ENCODE results near the gene AKR7A2.

AKR7A2 gene

DNA sequence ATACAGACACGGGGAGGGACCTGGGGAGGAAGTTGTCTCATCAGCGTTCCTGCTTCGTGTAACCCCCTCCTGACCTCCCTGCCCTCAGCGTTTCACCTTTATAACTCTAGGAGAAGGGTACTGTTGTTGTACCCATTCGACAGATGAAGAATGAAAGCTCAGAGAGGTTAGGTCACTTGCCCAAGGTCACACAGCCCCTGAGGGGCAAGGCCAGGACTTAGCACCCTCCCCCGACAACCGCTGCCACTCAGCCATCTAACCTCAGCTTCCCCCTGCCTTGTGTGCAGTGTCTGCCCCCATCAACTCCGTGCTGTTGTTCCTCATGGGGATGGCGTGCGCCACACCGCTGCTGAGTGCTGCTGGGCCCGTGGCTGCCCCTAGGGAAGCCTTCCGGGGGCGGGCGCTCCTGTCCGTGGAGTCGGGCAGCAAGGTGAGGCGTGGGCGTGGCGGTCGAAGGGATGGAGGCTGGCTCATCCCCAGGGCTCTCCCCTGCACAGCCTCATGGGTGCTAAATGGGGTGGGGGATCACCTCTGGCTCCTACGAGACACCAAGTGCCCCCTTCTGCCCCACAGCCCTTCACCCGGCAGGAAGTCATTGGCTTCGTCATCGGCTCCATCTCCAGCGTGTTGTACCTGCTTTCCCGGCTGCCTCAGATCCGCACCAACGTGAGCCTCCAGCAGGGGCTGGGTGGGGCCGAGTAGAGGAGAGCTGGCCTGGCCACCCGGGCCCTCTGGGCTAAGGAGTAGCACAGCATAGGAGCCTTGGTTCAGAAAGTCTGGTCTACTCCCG lies 14.2 kb upstream of the AKR7A2 start:
- no peak for DNase-seq (ENCODE audit: low read depth in 2 of 2)

DNA sequence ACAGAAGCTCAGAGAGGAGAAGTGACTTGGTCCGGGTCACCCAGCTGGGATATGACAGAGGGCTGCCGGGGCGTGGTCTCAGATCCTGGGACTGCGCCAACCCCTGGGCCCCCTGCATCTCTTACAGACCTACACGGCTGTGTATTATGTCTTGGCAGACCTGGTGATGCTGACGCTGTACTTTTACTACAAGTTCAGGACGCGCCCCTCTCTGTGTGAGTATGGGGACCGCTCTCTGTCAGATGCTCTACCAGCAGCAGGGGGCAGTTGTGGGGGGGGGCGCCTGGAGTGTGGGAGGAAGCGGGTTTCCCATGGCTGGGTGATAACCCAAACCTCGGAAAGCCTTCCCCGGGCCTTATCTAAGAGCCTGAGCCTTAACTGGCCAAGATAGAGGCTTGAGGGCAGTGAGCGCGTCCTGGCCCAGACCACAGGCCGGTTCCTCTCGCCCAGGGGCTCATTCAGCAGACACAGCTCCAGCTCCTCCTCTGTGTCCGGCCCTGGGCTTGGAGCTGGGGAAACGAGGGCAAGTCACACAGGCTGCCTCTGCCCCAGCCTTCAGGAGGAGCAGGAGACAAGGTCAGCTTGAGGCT lies 13.5 kb upstream of the AKR7A2 start:
- DNase-seq (ENCODE audit: low read depth in 2 of 2), result no peak

DNA sequence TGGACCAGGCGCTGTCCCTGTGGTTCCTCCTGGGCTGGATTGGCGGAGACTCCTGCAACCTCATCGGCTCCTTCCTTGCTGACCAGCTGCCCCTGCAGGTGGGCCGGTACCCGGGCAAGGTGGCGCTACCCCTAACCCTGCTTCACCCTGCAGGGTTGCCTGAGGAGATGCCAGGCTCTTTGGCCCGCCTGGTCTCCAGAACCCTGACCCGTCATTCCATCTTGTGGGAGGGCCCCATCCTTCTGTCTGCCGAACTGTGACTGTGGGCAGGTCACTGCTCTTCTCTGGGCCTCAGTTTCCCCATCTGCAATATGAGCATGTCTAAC lies 12.7 kb upstream of the AKR7A2 start:
- DNase-seq (ENCODE audit: low read depth in 2 of 2), result no peak

DNA sequence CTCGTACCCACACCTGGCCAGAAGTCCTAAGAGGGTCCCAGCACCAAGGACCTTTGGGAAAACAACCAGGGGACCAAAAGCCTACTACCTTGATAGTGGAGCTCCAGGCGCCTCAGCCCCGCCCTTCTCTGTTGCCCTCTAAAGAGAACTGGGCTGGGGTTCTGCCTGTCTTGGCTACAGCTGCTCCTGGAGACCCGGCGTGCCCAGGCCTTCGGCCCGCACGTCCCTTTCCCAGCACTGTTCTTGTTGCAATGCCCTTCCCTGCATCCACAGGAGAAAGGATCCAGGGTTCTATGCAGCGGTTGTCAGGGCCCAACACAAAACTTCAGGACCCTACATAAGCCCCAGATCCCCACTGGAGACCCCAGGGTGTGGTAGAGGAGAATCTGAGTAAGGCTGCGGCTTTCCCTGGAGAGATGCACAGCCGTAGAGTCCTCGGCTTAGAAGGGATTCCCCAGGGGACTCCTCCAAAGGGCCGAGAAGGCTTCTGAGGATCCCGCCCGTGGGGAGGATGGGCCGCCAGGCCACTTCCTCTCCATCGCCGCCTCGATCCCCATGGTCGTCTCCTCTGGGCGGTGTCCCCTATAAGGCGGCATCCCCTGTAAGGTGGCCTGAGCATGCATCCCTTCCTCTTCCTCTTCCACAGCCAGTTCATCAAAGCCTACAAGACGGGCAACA lies 12.2 kb upstream of the AKR7A2 start:
- no peak for DNase-seq (ENCODE audit: low read depth in 2 of 2)

DNA sequence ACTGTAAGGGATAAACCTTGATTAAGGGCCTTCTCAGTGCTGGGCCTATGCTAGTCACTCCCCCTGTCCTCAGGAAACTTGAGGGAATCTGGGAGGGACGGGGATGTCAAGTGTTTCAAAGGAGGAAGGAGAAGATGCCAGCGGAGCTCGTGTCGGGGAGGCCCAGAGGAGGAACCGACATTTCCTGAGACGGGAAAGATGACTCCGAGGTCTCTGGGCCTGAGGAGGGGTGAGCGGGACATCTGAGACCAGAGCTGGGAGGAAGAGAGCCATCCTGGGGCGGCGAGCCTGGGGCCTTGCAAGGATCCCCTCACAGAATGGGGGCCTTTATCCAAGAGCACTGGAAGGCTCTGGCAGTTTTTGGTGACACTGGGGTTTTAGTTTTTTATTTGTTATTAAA lies 10.5 kb upstream of the AKR7A2 start:
- no peak for DNase-seq (ENCODE audit: low read depth in 2 of 2)

DNA sequence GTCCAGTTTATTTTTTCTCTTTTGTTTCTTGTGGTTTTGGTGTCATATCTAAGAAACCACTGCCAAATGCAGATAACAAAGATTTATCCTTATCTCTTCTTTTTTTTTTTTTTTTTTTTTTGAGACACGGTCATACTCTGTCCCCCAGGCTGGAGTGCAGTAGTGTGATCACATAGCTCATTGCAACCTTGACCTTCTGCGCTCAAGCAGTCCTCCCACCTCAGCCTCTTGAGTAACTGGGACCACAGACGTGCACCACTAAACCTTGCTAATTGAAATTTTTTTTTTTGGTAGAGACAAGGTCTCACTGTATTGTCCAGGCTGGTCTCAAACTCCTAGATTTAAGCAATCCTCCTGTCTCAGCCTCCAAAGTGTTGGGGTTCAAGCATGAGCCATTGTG lies 9.1 kb upstream of the AKR7A2 start:
- DNase-seq (ENCODE audit: low read depth in 2 of 2), result no peak

DNA sequence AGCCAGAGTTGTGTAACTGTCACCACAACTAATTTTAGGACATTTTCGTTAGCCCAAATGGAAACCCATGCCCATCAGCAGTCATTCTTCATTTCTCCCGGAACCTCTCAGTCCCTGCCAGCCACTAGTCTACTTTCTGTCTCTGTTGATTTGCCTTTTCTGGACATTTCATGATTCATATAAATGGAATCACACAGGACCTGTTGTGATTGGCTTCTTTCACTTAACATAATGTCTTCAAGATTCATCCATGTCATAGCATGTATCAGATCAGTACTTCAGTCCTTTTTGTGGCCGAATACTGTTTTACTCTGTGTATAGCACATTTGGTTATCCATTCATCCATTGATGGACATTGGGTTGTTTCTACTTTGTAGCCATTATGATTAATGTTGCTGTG lies 7.3 kb upstream of the AKR7A2 start:
- DNase-seq (ENCODE audit: low read depth in 2 of 2), result no peak

DNA sequence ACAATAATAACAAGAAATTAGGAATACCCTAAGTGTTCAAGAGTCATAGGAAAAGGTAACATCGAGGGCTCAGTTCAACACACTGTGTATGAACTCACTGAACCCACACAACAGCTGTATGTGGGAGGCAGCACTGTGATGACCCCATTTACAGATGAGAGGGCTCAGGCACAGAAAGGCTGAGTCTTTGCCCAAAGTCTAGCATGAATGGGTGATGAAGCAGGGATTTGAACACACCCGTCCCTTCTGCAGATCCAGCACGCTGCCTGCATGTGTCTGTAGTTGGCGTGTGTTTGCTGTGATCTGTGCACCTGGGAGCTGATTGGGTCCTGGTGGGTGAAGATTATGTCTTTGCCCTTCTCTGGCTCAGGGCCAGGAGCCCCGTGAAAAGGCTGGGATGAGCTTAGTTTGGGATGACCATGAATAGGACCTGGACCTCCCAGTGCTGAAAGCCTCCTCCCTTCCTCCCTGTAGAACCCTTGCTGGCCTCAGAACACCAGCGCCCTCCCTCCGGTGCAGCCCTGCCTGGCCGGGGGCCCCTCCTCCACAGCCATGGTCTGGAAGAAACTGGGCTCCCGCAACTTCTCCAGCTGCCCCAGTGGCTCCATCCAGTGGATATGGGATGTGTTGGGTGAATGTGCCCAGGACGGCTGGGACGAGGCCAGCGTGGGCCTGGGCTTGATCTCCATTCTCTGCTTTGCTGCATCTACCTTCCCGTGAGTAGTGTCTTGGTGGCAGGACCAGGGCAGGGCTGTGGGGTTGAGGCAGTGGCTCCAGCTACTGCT lies 5.4 kb upstream of the AKR7A2 start:
- DNase-seq (ENCODE audit: low read depth in 2 of 2), result no peak

DNA sequence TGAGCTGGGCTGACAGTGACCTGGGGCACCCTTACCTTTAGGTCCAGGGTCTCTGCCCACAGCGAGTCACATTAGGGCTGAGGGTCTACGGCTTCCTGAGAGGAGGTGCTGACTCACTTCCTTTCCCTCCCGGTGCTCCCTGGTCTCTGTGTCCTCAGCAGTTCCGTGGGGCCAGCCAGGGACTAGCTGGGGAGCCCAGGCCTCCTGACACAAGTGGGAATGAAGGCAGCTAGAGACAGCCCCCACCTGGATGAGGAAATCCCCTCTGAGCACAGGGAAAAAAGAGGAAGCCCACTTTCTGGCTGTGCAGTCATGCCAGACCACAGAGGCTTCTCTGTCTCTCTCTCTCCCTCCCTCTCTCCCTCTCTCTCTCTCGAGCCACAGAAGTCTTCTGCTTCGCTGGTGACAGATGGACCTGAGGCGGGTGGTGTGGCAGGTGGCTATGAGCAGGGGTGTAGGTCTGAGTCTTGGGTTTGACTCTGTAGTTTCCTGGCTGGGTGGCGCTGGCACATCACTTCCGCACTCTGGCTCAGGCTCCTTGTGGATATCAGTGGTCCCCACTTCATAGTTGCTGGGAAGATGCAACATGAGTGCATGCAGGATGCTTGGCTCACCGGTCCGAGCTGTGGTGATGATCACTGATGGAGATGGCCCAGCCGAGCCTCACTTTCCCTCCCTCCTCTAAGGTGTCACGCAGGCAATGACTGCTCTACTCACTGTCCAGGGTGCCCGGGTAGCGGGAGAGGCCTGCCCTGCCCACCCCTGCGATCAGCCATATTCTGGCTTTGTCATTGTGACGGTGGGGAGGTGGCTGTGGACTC lies 3.6 kb upstream of the AKR7A2 start:
- DNase-seq (ENCODE audit: low read depth in 2 of 2), result no peak

DNA sequence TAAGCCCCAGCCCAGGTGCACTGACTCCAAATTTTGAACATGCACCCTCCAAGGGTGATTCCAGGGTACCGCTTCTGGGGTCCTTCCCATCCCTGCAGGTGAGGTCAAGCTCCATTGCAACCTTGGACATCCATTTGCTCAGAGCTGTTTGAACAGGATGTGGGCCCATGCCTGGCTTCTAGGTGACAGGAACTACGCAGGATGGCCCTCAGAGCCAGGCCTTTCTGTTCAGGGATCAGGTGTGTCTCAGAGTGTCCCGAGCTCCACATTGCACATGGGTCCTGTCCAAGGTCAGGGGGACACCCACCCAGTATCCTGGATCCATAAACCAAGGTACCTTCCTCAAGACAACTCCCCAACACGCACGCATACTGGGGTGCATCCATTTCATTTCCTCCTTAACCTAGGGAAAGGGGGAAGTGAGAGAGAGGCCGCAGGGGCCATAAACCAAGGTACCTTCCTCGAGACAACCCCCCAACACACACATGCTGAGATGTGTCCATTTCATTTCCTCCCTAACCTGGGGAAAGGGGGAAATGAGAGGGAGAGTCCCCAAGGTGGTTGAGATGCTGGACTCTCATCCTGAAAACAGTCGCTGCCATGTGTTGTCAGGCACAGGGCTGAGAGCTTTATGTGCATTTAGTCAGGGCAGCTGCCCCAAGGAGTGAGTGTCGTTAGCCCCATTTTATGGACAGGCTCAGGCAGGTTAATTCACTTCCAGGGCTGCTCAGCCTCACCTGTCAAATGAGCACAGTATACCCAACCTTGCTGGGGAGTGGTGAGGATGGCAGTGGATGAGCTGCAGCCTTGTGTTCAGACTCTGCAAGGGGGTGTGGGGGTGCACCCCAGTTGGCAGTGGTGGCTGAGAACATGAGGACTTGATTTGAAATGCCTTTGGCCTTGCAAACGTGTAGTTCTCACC lies 2.3 kb upstream of the AKR7A2 start:
- no peak for DNase-seq (ENCODE audit: low read depth in 2 of 2)

DNA sequence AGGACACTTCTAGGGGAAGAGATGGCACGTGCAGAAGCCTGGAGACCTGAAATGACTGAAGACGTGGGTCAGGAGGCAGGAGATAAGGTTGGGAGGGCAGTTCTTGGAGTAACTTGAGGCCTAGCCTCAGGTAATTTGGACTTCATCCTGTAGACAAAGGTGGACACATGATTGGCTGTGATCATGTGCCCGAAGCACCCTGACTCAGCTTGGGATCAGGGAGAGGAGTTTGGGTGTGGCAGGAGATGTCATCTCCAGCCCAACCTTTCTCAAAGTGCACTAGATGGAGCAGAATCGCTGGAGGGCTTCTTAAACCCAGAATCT lies 1.7 kb upstream of the AKR7A2 start:
- DNase-seq (ENCODE audit: low read depth in 2 of 2), result no peak

DNA sequence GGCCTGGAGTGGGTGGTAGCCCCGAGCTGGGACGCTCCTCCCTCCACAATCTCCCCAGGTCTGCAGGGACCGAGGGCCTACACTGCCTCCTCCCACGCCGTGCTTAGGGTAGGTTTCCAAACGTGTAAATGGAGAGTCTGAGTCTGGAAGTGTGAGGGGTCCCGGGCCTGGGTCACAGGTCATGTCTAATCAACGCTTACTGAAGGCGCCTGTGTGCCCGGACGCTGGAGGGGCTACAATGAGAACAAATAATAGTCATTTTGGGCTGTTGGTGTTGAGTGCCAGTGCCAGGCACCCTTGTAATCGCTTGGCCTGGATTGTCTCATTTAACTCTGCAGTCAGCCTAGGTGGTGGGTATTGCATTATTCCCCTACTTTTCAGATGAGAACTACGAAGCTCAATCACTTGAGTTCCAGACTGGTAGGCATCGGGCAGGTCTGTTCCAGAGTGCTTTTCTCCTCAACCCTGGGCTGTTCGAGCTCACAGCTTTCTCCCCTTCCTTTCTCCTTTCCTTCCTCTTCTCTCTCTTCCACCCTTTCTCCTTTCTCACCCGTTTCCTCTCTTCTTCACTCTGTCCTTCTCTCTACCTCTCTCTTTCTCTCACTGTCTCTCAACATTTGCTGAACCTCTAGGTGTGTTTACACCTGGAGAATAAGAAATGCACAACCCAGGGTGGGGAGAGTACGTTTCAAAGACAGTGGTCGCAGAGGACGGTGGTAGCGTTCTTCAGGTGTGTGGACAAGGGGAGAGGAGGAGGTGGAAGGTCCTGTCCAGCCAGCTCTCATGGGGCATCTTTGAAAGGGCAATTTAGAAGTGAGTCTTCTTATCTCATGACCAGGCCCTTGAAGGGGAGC lies 1.1 kb upstream of the AKR7A2 start:
- DNase-seq (ENCODE audit: low read depth in 2 of 2), result no peak

DNA sequence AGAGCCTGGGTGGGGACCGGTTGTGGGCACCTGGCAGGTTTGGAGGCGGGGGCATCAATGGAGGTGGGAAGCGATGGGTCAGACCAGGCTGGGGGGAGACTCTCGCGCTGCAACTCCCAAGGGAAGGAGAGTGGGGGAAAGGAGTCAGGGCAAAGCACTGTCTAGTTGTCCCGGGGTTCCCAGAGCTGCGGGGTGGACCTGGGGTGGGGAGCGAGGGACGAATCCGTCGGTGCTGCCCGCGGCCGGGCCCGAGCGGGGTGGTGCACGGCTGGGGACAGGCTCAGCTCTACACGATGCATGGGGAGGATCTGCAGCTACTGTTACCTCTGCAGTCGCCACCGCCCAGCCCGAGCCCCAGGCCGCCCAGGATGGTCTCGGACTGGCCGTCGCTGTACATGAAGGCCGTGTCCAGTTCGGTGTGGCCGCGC lies 427 bp downstream of the AKR7A2 start:
- no peak for DNase-seq (ENCODE audit: low read depth in 2 of 2)

DNA sequence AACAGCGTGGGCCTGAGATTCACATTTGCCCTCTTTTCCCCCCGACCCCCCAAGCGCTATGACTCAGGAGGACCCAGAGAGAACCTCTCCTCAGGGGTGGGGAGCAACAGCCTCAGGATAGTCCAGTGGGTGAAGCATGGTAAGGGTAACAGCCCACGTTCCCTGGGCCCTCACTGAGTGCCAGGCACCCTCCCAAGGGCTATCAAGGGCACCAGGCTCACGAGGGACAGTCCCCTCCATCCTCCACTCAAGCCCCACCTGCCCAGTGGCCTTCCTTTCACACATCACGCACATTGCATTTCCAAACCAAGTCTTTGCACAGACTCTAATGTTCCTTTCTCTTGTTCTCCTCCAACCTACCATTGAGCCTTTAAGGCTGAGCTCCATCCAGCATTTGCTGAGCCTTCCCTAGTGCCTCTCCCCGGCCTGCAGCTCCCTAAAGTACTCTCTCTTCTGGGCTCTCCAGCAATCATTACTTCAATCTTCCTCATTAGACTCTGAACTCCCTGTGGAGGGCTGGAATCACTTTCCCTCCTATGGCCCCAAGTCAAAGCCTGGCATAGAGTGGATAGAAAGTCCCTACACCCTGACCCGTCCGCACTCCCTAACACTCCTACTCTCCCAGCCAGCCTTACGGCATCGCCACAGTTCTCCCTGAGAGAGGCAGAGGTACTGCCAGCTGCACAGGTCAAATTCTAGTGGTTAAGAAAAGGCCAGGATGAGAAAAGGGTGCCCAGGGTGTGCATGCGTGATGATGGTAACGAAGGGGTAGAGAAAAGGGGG lies 1.0 kb downstream of the AKR7A2 start:
- DNase-seq (ENCODE audit: low read depth in 2 of 2), result no peak

DNA sequence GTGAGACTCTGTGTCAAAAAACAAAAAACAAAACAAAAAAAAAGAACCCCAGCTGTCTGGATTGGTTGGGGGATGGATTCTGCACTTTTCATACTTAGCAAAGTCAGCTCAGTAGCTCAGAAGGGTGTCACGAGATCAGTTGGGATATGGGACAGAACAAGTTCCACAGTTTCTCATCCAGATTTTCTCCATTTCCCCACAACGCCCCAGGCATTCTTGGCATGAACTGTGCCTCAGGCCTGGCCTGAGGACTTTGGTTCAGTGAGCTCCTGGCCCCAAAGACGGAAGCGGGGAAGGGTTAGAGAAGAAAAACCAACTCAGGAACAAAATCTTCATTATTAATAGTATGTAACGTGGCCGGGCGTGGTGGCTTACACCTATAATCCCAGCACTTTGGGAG lies 1.9 kb downstream of the AKR7A2 start:
- DNase-seq (ENCODE audit: low read depth in 2 of 2), result no peak

DNA sequence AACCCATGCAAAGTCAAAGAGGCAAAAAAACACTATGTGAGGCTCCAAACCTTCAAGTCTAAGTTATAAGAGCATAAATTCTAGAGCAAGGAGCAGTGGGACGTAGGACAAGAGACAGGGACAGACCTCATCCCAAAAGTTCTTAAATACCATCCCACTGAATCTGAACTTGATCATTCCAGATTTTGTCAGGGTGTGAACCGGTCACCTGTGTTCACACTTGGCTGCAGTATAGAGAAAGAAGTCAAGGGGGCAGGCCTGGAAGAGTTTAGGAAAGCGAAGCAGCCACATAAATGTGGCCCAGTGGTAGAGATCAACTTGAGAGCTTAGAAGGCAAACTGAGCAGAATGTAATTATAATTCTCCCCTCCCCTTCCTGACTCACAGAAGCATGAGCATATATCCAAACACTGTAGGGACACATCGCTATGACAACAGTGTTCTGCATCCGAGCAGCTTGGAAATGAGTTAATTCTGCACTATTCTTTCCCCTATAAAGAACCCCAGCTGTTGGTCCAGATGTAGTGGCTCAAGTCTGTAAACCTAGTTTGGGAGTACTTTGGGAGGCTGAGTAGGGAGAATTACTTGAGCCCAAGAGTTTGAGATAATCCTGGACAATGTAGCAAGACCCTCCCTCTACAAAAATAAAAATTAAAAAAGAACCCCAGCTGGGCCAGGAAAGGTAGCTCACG lies 2.7 kb downstream of the AKR7A2 start:
- DNase-seq (ENCODE audit: low read depth in 2 of 2), result no peak

DNA sequence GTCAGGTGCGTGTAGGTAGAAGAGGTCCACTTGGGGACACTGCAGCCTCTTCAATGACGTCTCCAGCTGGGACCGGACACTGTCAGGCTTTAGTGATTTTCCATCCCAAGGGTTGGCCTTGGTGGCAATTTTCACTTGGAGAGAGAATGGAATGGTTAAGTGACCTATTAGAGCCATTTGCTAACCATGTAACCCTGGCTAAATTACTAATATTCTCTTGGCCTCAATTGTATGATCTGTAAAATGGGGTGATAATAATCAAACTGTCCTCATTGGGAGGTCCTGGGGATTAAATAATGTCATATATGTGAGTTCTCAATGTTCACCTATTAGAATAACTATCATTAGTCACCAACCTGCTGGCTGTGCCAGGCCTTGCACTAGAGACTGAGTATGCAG lies 3.4 kb downstream of the AKR7A2 start:
- no peak for DNase-seq (ENCODE audit: low read depth in 2 of 2)

DNA sequence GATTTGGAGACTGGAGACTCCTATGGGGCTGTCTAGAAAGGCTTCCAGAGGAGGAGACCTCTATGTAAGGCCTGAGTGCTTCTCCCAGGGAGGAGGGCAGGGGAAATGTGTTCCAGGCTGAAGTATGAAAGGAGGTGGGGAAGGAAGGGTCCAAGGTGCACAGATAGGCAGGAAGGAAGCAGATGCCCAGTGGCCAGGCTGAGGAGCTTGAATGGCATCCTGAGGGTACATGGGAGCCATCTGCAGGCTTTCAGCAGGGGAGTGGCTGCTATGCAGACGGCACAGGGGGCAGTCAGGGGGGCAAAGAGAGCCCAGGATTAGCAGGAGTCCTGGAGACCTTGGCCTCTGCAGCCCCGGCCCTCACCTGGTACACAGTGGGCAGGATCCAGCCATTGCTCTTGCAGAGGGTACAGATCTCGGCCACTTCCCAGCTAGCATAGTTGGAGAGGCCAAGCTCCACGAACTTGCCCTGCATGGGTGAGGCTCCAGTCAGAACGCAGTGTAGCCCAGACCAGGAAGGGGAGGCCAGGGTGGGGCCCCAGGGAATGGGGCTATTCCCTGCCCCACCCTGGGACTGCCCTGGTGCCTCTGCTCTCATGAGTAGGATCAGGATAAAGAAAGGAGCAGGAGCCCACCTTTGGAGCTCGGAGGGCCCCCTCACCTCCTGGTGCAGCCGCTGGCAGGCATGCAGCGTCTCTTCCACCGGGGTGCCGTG lies 4.0 kb downstream of the AKR7A2 start:
- DNase-seq (ENCODE audit: low read depth in 2 of 2), result no peak
